ENCODE data around the gene MAFF.

The MAFF gene

DNA sequence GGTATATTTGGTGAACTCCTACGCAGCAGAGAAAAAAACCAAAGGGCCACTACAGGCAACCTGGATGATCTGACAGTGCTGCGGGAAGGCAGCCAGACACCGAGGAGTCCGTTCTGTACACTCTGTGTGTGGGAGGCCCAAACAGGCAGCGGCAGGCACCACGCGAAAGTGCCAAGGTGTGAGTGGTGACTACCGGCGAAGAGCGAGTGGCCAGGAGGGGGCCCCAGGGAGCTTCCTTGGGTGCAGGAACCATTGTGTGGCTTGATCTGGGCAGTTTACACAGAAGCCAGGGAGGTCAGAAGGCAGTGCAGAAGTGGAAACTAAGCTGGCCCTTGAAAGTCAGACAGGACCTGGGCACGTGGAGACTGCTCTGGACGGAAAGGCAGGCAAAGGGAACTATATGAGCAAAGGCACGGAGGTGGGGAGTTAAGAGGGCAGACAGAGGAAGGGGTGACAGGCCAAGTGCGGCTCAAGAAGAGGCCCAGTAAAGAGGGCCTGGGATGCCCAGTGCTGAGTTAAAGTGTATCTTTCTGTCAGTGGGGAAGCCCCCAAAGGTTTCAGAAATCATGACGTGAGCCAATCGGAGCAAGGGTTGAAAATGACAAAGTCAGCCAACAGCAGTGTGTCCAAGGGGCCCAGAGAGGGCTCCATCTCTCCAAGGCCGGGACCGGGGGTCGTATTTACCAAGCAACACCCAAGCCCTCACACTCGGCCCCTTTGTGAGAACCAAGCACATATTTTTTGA lies 60.4 kb downstream of the MAFF start:
- H4K20me1 ChIP-seq (ENCODE audit: insufficient read depth, low read length), result no peaks in the 10 kb centered on the region
- H3K4me3 ChIP-seq (ENCODE audit: low read depth, low read length, poor library complexity, severe bottlenecking), result no peak overlapping the region
- no peaks in the 10 kb centered on the region for H3K79me2 ChIP-seq (ENCODE audit: insufficient read depth, low read length)
- no peaks in the 10 kb centered on the region for H3K9me2 ChIP-seq (ENCODE audit: low read depth, low read length)
- H3K4me2 ChIP-seq (ENCODE audit: low read length), result no peak overlapping the region
- H3K27ac ChIP-seq (ENCODE audit: low read depth, low read length, poor library complexity, severe bottlenecking), result no peak overlapping the region
- H3K9ac ChIP-seq (ENCODE audit: low read length), result no peak overlapping the region
- H3F3A ChIP-seq (ENCODE audit: insufficient read depth, low read length), result no peaks in the 10 kb centered on the region
- no peaks in the 10 kb centered on the region for H3K27me3 ChIP-seq (ENCODE audit: insufficient read depth, low read length)
- H3K9me3 ChIP-seq (ENCODE audit: low read length), result no peaks in the 10 kb centered on the region
- TF ChIP-seq, protein P1, sequence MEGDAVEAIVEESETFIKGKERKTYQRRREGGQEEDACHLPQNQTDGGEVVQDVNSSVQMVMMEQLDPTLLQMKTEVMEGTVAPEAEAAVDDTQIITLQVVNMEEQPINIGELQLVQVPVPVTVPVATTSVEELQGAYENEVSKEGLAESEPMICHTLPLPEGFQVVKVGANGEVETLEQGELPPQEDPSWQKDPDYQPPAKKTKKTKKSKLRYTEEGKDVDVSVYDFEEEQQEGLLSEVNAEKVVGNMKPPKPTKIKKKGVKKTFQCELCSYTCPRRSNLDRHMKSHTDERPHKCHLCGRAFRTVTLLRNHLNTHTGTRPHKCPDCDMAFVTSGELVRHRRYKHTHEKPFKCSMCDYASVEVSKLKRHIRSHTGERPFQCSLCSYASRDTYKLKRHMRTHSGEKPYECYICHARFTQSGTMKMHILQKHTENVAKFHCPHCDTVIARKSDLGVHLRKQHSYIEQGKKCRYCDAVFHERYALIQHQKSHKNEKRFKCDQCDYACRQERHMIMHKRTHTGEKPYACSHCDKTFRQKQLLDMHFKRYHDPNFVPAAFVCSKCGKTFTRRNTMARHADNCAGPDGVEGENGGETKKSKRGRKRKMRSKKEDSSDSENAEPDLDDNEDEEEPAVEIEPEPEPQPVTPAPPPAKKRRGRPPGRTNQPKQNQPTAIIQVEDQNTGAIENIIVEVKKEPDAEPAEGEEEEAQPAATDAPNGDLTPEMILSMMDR (IDR thresholded peaks at IDR 0.05; ENCODE audit: low read length), result peak; percentile 82
- no peak for TF ChIP-seq EZH2 (IDR thresholded peaks at IDR 0.05; ENCODE audit: borderline replicate concordance, low read length)
- H2AFZ ChIP-seq (ENCODE audit: low read length), result no peak overlapping the region
- H3K4me1 ChIP-seq (ENCODE audit: insufficient read depth, low read length, severe bottlenecking), result peaks cover 17% of the 10 kb centered on the region
- H3K36me3 ChIP-seq (ENCODE audit: insufficient read depth, low read length), result no peaks in the 10 kb centered on the region; the same call in 1 of the 2 replicates

DNA sequence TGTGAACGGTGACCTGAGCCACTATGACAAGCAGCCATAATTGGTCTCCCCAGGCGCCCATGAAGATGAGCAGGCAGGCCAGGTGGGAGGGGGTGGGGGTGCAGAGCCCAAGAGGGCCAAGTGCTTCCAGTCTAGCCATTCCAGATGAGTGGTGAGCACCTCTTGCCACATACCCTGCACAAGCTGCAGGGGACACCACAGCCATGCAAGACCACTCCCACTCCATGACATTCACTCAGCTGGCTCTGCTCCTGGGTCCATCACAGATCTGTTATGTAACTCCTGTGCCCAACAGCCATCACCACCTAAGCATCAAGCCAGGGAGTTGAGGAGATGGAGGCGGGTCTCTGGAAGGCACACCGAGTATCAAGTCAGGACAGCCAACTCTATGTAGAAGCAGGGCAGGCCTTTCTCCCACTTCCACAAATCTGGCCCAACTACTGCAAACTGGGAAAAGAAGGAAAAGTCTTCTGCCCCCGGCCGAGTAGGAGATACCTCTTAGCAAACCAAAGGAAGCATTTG lies 62.6 kb downstream of the MAFF start:
- H3F3A ChIP-seq (ENCODE audit: insufficient read depth, low read length), result no peaks in the 10 kb centered on the region
- H3K9me2 ChIP-seq (ENCODE audit: low read depth, low read length), result no peaks in the 10 kb centered on the region
- H2AFZ ChIP-seq (ENCODE audit: low read length), result no peak overlapping the region
- no peaks in the 10 kb centered on the region for H3K79me2 ChIP-seq (ENCODE audit: insufficient read depth, low read length)
- no peaks in the 10 kb centered on the region for H3K27me3 ChIP-seq (ENCODE audit: insufficient read depth, low read length)
- H3K4me2 ChIP-seq (ENCODE audit: low read length), result no peak overlapping the region
- peaks cover 14% of the 10 kb centered on the region for H3K4me1 ChIP-seq (ENCODE audit: insufficient read depth, low read length, severe bottlenecking)
- H3K9me3 ChIP-seq (ENCODE audit: low read length), result no peaks in the 10 kb centered on the region
- no peak overlapping the region for H3K9ac ChIP-seq (ENCODE audit: low read length)
- TF ChIP-seq, protein P1 (IDR thresholded peaks at IDR 0.05; ENCODE audit: low read length), result no peak
- TF ChIP-seq EZH2 (IDR thresholded peaks at IDR 0.05; ENCODE audit: borderline replicate concordance, low read length), result no peak
- no peaks in the 10 kb centered on the region; the same call in 1 of the 2 replicates for H3K36me3 ChIP-seq (ENCODE audit: insufficient read depth, low read length)
- no peak overlapping the region for H3K27ac ChIP-seq (ENCODE audit: low read depth, low read length, poor library complexity, severe bottlenecking)
- H4K20me1 ChIP-seq (ENCODE audit: insufficient read depth, low read length), result no peaks in the 10 kb centered on the region
- H3K4me3 ChIP-seq (ENCODE audit: low read depth, low read length, poor library complexity, severe bottlenecking), result no peak overlapping the region
